RWPE2 (cell line): ENCODE measurements around the gene SLC35F4.

Experiments
- ATAC-seq: fragments of 200-7000 bp; cut with Tn5 transposase; 3 replicates; pipeline ENCODE4 v1.9.1; 2021; ENCODE audit warnings: low read depth
- DNase-seq: peaks from one replicate; pipeline ENCODE4 v3.0.0-alpha.2; 2020; ENCODE audit warnings: low spot score
- H3K27ac ChIP-seq: fragments of 450-650 bp; 2 replicates; pipeline ENCODE4 v1.5.1; 2017; ENCODE audit warnings: mild to moderate bottlenecking; ENCODE audit not compliant: poor library complexity, severe bottlenecking
- H3K27me3 ChIP-seq: fragments of 250-450 bp; sonication (Bioruptor Pico); 2 replicates; pipeline ENCODE4 v1.5.1; 2021; ENCODE audit warnings: mild to moderate bottlenecking, moderate library complexity; ENCODE audit not compliant: insufficient read depth, poor library complexity, severe bottlenecking
- H3K36me3 ChIP-seq: fragments of 250-450 bp; sonication (Bioruptor Pico); 2 replicates; pipeline ENCODE4 v1.5.1; 2020; ENCODE audit warnings: low read depth, mild to moderate bottlenecking, moderate library complexity
- H3K4me1 ChIP-seq: fragments of 250-450 bp; sonication (Bioruptor Pico); 2 replicates; pipeline ENCODE4 v1.5.1; 2021; ENCODE audit warnings: mild to moderate bottlenecking, moderate library complexity; ENCODE audit not compliant: insufficient read depth, poor library complexity, severe bottlenecking
- H3K4me3 ChIP-seq: fragments of 250-450 bp; sonication (Bioruptor Pico); 2 replicates; pipeline ENCODE4 v1.5.1; 2021; ENCODE audit warnings: mild to moderate bottlenecking, moderate library complexity; ENCODE audit not compliant: severe bottlenecking
- H3K9me3 ChIP-seq: fragments of 250-450 bp; sonication (Bioruptor Pico); 2 replicates; pipeline ENCODE4 v1.5.1; 2021; ENCODE audit warnings: mild to moderate bottlenecking, moderate library complexity; ENCODE audit not compliant: severe bottlenecking
- TF ChIP-seq, protein P1 (sequence below): fragments of 450-650 bp; IDR thresholded peaks from one replicate; pipeline ENCODE4 v1.5.1; 2017; ENCODE audit warnings: mild to moderate bottlenecking, moderate library complexity; ENCODE audit not compliant: poor library complexity, severe bottlenecking

The SLC35F4 gene

DNA sequence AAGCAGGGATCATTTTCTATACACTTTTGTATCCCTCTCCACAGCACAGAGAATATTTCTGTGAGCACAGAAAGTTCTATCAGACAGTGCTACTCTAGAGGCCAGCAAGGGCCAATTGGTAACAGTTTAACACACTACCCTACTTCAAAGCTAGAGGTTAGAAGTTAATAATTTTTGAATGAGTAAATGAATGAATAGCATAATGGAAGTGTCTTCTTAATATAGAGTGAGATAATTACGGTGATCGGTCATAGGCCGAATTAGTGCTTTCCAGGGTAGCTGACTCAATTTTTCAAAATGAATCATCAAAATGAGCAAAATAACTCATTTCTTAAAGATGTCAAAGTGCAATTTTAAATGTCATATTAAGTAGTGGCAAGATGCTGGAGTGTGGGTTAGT lies 305.2 kb downstream of the SLC35F4 start:
- ATAC-seq, result no peak
- no peak for DNase-seq
- TF ChIP-seq, protein P1, sequence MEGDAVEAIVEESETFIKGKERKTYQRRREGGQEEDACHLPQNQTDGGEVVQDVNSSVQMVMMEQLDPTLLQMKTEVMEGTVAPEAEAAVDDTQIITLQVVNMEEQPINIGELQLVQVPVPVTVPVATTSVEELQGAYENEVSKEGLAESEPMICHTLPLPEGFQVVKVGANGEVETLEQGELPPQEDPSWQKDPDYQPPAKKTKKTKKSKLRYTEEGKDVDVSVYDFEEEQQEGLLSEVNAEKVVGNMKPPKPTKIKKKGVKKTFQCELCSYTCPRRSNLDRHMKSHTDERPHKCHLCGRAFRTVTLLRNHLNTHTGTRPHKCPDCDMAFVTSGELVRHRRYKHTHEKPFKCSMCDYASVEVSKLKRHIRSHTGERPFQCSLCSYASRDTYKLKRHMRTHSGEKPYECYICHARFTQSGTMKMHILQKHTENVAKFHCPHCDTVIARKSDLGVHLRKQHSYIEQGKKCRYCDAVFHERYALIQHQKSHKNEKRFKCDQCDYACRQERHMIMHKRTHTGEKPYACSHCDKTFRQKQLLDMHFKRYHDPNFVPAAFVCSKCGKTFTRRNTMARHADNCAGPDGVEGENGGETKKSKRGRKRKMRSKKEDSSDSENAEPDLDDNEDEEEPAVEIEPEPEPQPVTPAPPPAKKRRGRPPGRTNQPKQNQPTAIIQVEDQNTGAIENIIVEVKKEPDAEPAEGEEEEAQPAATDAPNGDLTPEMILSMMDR, result no peak

DNA sequence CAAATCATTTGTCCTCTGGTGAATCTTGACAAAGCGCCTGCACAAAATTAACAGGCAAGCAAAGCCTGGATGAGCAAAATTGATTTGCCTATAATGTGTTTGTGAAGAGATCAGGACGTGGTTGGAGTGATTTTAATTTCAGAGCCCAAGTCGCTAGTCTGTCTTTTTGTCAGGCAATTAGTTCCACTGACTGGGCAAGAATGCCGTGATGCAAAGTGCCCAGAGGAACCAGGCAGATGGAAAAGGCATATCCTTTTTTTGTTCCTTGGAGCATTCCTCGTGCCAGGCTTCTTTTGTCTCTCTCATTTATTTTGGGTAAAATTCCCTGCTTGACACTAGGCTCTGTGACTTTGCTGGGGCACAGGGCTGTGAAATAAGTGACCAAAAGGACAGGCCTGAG lies 306.3 kb downstream of the SLC35F4 start:
- ATAC-seq (no peak), DNase-seq (no peak)
- Histone ChIP-seq H3K36me3 (no peaks in the 10 kb centered on the region), H3K27me3 (peaks cover 14% of the 10 kb centered on the region), H3K4me1 (no peaks in the 10 kb centered on the region), H3K9me3 (no peaks in the 10 kb centered on the region), H3K27ac (no peak overlapping the region), H3K4me3 (no peak overlapping the region)
- TF ChIP-seq, protein P1, result no peak

More for the DNA sequence above, 305.2 kb downstream of the SLC35F4 start:
- H3K27ac ChIP-seq, result no peak overlapping the region
- H3K9me3 ChIP-seq, result no peaks in the 10 kb centered on the region
- H3K4me3 ChIP-seq, result no peak overlapping the region
- H3K27me3 ChIP-seq, result peaks cover 17% of the 10 kb centered on the region
- H3K36me3 ChIP-seq, result no peaks in the 10 kb centered on the region
- no peaks in the 10 kb centered on the region for H3K4me1 ChIP-seq

DNA sequence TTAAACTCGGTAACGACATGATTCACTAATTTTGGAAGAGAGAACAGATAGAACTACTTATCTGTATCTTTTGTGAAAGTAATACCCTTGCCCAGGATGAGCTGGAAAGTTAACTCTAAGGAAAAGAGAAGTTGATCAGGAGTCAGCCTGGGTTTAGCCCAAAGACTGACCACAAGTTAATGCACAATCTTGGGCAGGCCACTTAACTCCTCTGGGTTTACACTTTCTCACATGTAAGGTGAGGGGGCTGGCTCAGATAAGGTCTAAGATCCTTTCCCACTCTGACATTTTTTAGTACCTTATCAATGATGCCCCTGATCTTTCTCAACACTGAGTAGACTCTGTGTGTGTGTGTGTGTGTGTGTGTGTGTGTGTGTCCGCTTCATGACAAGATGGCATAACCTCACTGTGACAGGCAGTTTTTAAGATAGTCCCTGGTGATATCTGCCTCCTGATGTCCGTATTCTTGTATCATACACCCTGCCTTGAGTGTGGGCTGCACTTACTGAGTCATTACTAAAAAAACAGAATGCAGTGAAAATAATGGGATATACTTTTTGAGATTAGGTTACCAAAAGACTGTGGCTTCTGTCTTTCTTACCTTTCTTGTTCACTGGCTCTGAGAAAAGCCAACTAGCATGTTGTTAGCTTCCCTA lies 316.0 kb downstream of the SLC35F4 start:
- DNase-seq, result no peak
- no peak for ATAC-seq
- Histone ChIP-seq H3K4me3 (no peak overlapping the region), H3K27me3 (no peaks in the 10 kb centered on the region), H3K27ac (no peak overlapping the region), H3K36me3 (no peaks in the 10 kb centered on the region), H3K4me1 (no peaks in the 10 kb centered on the region), H3K9me3 (no peaks in the 10 kb centered on the region)
- TF ChIP-seq, protein P1, result no peak

DNA sequence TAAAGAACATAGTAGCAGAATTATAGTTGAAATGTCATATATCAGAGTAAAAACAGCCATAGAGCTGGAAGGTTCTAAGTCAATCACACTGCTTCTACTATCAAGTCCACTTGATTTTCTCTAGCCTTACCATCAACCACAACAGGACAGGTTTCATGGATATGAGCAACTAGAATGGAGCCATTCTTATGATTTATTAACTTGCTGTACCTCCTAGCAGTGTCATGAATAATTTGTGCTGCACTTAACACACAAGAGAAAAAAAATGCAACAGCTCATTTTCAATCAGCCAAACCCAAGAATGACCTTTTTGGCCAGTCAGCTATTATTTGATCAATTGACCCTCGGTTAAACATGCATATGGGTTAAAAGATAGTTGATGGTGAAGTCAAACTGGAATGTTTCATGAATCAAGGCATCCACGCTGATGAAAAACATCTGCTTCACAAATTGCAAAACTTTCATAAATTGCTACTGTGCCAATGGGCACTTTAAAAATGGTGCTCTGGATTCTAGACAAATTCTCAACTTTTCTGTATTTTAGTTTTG lies 316.8 kb downstream of the SLC35F4 start:
- TF ChIP-seq, protein P1, result no peak
- ATAC-seq (no peak), DNase-seq (no peak)
- H3K4me3 ChIP-seq, result no peak overlapping the region
- no peaks in the 10 kb centered on the region for H3K27me3 ChIP-seq
- H3K27ac ChIP-seq, result no peak overlapping the region
- H3K4me1 ChIP-seq, result no peaks in the 10 kb centered on the region
- no peaks in the 10 kb centered on the region for H3K36me3 ChIP-seq
- H3K9me3 ChIP-seq, result no peaks in the 10 kb centered on the region

DNA sequence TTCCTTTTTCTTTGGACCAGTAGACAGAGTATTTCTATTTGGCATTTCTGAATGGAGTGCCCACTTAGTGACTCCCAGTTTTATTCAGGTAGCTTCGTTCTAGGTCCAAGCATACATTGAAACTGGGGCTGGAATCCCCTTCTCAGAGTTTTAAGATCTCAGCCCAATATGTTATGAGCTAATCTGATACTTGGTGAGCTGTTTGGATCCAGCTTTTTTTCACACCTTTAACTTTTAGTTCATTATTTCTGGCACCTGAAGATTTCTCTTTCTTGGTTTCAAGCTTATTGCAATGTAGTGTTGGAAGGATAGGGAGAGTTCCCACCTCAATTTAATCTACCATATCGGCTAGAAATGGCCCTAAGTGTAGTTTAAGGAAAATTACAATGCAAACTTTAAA lies 318.8 kb downstream of the SLC35F4 start:
- H3K36me3 ChIP-seq, result no peaks in the 10 kb centered on the region
- no peak for ATAC-seq
- H3K27me3 ChIP-seq, result no peaks in the 10 kb centered on the region
- no peak for DNase-seq
- no peak overlapping the region for H3K4me3 ChIP-seq
- TF ChIP-seq, protein P1, result no peak
- H3K9me3 ChIP-seq, result no peaks in the 10 kb centered on the region
- no peaks in the 10 kb centered on the region for H3K4me1 ChIP-seq
- no peak overlapping the region for H3K27ac ChIP-seq
